ENCODE measurements around the gene GRXCR2. TPM values are rescaled to one million over a fixed set of nuclear protein-coding genes. Genes with fewer than 3 reads are reported as not detected.

GRXCR2 gene
- total and polyA plus RNA-seq, 2 of the 13 experiments (the other 11 are each of a cell fraction or from before 2014, with no cell fraction given) = not detected

GRCh38 chr5:145869753-145870152 is 3.1 kb downstream of the GRXCR2 start:
- POLR2A ChIA-PET = no interaction called here
- BruUV-seq (replicated peaks) = no TSS peak
- 13% methylated on average over 4 of the region's 4 CpGs for WGBS (ENCODE audit: low lambda C conversion rate)
- no peak overlapping the region for H3K4me3 ChIP-seq (replicated peaks in 1 of 3; ENCODE audit: insufficient read depth in 1 of 3, low read depth in 2 of 3, low read length in 3 of 3)
- CTCF ChIA-PET (ENCODE audit: low intra/inter-chr PET ratio, low total read pairs) = no interaction called here
- no peak overlapping the region for H3K27ac ChIP-seq (ENCODE audit: extremely low read length, insufficient read depth, low read length)
- FAIRE-seq (no peak), ATAC-seq (no peak), DNase-seq (ENCODE audit: low spot score) (no peak)
- peaks cover 9% of the 10 kb centered on the region for H3K4me1 ChIP-seq (ENCODE audit: insufficient read depth, low read length)
- no peaks in the 10 kb centered on the region for H3K36me3 ChIP-seq (replicated peaks in 1 of 2; ENCODE audit: control insufficient read depth in 1 of 2, insufficient read depth in 2 of 2, low read length in 2 of 2)
- no peak overlapping the region for H2AFZ ChIP-seq (ENCODE audit: low read length)
- no peak overlapping the region for H3K4me2 ChIP-seq (ENCODE audit: low read depth, low read length)
- intact Hi-C loops (cut with micrococcal nuclease; ENCODE audit: unreplicated experiment) (no loop called here), in situ Hi-C loops (cut with HindIII; ENCODE audit: extremely low pct_ligation_motif_present, low pct_unique_long_range_greater_than_20kb) (no loop called here)
- H3K9me3 ChIP-seq (ENCODE audit: low read length) = no peaks in the 10 kb centered on the region
- no peaks in the 10 kb centered on the region for H3K79me2 ChIP-seq (ENCODE audit: insufficient read depth, low read length)
- no peaks in the 10 kb centered on the region for H3K27me3 ChIP-seq (ENCODE audit: control insufficient read depth in 1 of 2, insufficient read depth in 2 of 2, low read length in 2 of 2)
- no peak for TF ChIP-seq HOXA5 (CRISPR knock-in tag; IDR thresholded peaks at IDR 0.05)
- no peak for TF ChIP-seq THAP7 (CRISPR knock-in tag; IDR thresholded peaks at IDR 0.05)
- no peak for TF ChIP-seq ZNF333 (CRISPR knock-in tag; IDR thresholded peaks at IDR 0.05; ENCODE audit: borderline replicate concordance)
- no peak for TF ChIP-seq ZNF431 (CRISPR knock-in tag; IDR thresholded peaks at IDR 0.05; ENCODE audit: borderline replicate concordance, low read depth)
- no peak for TF ChIP-seq MAFK (conservative IDR thresholded peaks at IDR 0.05 in 1 of 2, IDR thresholded peaks at IDR 0.05 in 1 of 2; ENCODE audit: low read length in 2 of 2)
- no peak for TF ChIP-seq BCL6 (CRISPR knock-in tag; IDR thresholded peaks at IDR 0.05)
- no peak for TF ChIP-seq ZNF773 (CRISPR knock-in tag; IDR thresholded peaks at IDR 0.05; ENCODE audit: borderline replicate concordance)
- no peak for TF ChIP-seq ZNF841 (CRISPR knock-in tag; IDR thresholded peaks at IDR 0.05; ENCODE audit: borderline replicate concordance)
- TF ChIP-seq MTF1 (CRISPR knock-in tag; IDR thresholded peaks at IDR 0.05) = no peak
- TF ChIP-seq POLR2AphosphoS5 (IDR thresholded peaks at IDR 0.05; ENCODE audit: low read depth, low read length) = no peak
- no peak overlapping the region for H3K9ac ChIP-seq (ENCODE audit: insufficient read depth, low read depth, low read length)
- no peaks in the 10 kb centered on the region for H4K20me1 ChIP-seq (ENCODE audit: insufficient read depth, low read length)

- H3K27me3 ChIP-seq (ENCODE audit: control insufficient read depth in 1 of 2, insufficient read depth in 2 of 2, low read length in 2 of 2) = no peaks in the 10 kb centered on the region
- ChIA-PET POLR2A (no interaction called here), CTCF (ENCODE audit: low intra/inter-chr PET ratio, low total read pairs) (no interaction called here)
- no peaks in the 10 kb centered on the region for H3K36me3 ChIP-seq (replicated peaks in 1 of 2; ENCODE audit: control insufficient read depth in 1 of 2, insufficient read depth in 2 of 2, low read length in 2 of 2)
- no peak overlapping the region for H2AFZ ChIP-seq (ENCODE audit: low read length)
- H3K4me1 ChIP-seq (ENCODE audit: insufficient read depth, low read length) = peaks cover 23% of the 10 kb centered on the region
- no peaks in the 10 kb centered on the region for H3K9me3 ChIP-seq (ENCODE audit: low read length)
- no peak overlapping the region for H3K4me2 ChIP-seq (ENCODE audit: low read depth, low read length)
- H3K79me2 ChIP-seq (ENCODE audit: insufficient read depth, low read length) = no peaks in the 10 kb centered on the region
- H4K20me1 ChIP-seq (ENCODE audit: insufficient read depth, low read length) = no peaks in the 10 kb centered on the region
- H3K9ac ChIP-seq (ENCODE audit: insufficient read depth, low read depth, low read length) = no peak overlapping the region
- TF ChIP-seq ZNF468 (CRISPR knock-in tag; IDR thresholded peaks at IDR 0.05) = no peak
- no peak for TF ChIP-seq NFATC3 (CRISPR knock-in tag; IDR thresholded peaks at IDR 0.05)
- no peak for TF ChIP-seq TARDBP (CRISPR knock-in tag; IDR thresholded peaks at IDR 0.05)
- no peak for TF ChIP-seq IKZF4 (CRISPR knock-in tag; IDR thresholded peaks at IDR 0.05; ENCODE audit: borderline replicate concordance, low read depth, not compliant biosample characterization)
- TF ChIP-seq PBX3 (CRISPR knock-in tag; IDR thresholded peaks at IDR 0.05; ENCODE audit: borderline replicate concordance) = no peak
- no peak for TF ChIP-seq BRCA1 (CRISPR knock-in tag; IDR thresholded peaks at IDR 0.05)
- H3K4me3 ChIP-seq (replicated peaks in 1 of 3; ENCODE audit: insufficient read depth in 1 of 3, low read depth in 2 of 3, low read length in 3 of 3) = no peak overlapping the region
- in situ Hi-C loops (cut with HindIII; ENCODE audit: extremely low pct_ligation_motif_present, low pct_unique_long_range_greater_than_20kb) (no loop called here), intact Hi-C loops (cut with micrococcal nuclease; ENCODE audit: unreplicated experiment) (no loop called here)
- ATAC-seq = no peak
- 4% methylated on average over 1 of the region's 1 CpG for WGBS (ENCODE audit: low lambda C conversion rate)
- BruUV-seq (replicated peaks) = no TSS peak
- no peak overlapping the region for H3K27ac ChIP-seq (ENCODE audit: extremely low read length, insufficient read depth, low read length)
- no peak for DNase-seq (ENCODE audit: low spot score)
- FAIRE-seq = no peak
Observed at GRCh38 chr5:145867806-145868205, 5.0 kb downstream of the GRXCR2 start.
